WERI-Rb-1 (cell line): ENCODE measurements around the gene CELF2.

ENCODE experiments used
- DNase-seq: peaks from one replicate; pipeline ENCODE4 v3.0.0-alpha.2; 2020
- H3K27ac ChIP-seq: fragments of 250-450 bp; sonication (Bioruptor Pico); 2 replicates; pipeline ENCODE4 v1.5.1; 2020; ENCODE audit warnings: mild to moderate bottlenecking, moderate library complexity
- H3K27me3 ChIP-seq: fragments of 250-450 bp; sonication (Bioruptor Pico); 2 replicates; pipeline ENCODE4 v1.5.1; 2021; ENCODE audit warnings: mild to moderate bottlenecking, low read depth, moderate library complexity; ENCODE audit not compliant: insufficient read depth, severe bottlenecking
- H3K36me3 ChIP-seq: fragments of 250-450 bp; sonication (Bioruptor Pico); 2 replicates; pipeline ENCODE4 v1.5.1; 2020; ENCODE audit warnings: mild to moderate bottlenecking, moderate library complexity
- H3K4me3 ChIP-seq: 2 replicates; pipeline ENCODE4 v1.5.1; 2011; ENCODE audit warnings: low read depth, mild to moderate bottlenecking, control low read depth, low read length
- H3K9me3 ChIP-seq: fragments of 250-450 bp; sonication (Bioruptor Pico); 2 replicates; pipeline ENCODE4 v1.5.1; 2021; ENCODE audit warnings: mild to moderate bottlenecking, moderate library complexity; ENCODE audit not compliant: severe bottlenecking
- TF ChIP-seq, protein P1 (sequence below): IDR thresholded peaks from 2 replicates; pipeline ENCODE4 v1.5.1; 2011; ENCODE audit warnings: low read depth, mild to moderate bottlenecking, control low read depth, inconsistent platforms, low read length

CELF2 gene

DNA sequence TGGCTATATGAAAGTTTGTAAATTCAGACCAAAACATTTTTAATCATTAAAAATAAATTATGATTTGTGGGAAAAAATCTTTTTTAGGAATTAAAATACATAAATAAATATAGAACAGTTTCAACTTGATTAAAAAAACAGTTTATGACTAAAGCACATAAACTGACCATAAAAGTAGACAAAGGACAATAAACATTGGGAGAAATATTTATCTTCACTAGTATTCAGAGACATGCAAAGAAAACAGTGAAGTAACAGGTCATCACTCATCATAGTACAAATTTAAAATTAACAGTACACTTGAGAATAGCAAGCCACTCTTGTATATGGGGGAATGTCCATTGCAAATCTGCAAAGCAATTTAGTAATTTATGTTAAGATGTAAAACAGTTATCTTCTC, 28.0 kb upstream of the CELF2 start:
- TF ChIP-seq, protein P1, sequence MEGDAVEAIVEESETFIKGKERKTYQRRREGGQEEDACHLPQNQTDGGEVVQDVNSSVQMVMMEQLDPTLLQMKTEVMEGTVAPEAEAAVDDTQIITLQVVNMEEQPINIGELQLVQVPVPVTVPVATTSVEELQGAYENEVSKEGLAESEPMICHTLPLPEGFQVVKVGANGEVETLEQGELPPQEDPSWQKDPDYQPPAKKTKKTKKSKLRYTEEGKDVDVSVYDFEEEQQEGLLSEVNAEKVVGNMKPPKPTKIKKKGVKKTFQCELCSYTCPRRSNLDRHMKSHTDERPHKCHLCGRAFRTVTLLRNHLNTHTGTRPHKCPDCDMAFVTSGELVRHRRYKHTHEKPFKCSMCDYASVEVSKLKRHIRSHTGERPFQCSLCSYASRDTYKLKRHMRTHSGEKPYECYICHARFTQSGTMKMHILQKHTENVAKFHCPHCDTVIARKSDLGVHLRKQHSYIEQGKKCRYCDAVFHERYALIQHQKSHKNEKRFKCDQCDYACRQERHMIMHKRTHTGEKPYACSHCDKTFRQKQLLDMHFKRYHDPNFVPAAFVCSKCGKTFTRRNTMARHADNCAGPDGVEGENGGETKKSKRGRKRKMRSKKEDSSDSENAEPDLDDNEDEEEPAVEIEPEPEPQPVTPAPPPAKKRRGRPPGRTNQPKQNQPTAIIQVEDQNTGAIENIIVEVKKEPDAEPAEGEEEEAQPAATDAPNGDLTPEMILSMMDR = no peak
- Histone ChIP-seq H3K27me3 (no peaks in the 10 kb centered on the region), H3K36me3 (no peaks in the 10 kb centered on the region), H3K9me3 (no peaks in the 10 kb centered on the region), H3K27ac (no peak overlapping the region), H3K4me3 (no peak overlapping the region)
- DNase-seq = no peak

DNA sequence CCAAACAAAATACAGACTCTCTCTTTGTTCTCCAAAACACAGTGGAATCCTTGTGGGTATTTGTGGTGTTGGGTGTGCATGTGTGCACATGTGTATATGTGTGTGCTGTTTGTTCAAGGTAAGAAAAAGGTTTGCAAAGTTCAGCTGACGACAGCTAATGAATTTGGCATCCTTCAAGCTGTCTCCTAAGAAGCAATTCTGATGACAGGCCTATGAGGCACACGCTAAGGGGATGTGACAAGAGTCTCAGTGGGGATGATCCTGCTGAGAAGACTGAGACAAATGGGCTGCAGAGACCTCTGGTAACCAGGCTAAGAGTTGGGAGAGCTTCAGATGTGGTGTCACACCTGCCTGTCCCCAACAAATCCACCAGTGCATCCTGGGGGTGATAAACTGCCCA, 26.5 kb upstream of the CELF2 start:
- Histone ChIP-seq H3K27ac (no peak overlapping the region), H3K4me3 (no peak overlapping the region), H3K9me3 (no peaks in the 10 kb centered on the region), H3K36me3 (no peaks in the 10 kb centered on the region), H3K27me3 (no peaks in the 10 kb centered on the region)
- no peak for DNase-seq
- TF ChIP-seq, protein P1 = no peak

DNA sequence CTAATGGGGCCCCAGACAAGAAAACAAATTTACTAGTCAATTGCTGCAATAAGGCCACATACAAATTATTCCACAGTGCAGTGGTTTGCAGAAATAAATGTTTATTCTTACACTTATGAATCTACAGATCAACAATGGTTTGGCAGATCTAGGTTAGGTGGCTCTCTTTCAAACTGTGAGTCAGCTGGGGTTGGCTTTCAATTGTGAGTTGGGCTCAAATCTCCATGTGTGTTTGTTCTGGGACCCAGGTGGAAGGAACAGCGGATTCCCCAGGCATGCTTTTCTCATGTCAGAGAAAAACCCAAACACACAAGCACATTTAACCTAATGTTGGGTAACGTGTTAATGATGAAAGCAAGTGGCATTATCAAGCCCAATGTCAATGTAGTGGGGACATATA, 25.6 kb upstream of the CELF2 start:
- Histone ChIP-seq H3K27ac (no peak overlapping the region), H3K4me3 (no peak overlapping the region), H3K9me3 (no peaks in the 10 kb centered on the region), H3K36me3 (no peaks in the 10 kb centered on the region), H3K27me3 (no peaks in the 10 kb centered on the region)
- no peak for DNase-seq
- TF ChIP-seq, protein P1 = no peak

DNA sequence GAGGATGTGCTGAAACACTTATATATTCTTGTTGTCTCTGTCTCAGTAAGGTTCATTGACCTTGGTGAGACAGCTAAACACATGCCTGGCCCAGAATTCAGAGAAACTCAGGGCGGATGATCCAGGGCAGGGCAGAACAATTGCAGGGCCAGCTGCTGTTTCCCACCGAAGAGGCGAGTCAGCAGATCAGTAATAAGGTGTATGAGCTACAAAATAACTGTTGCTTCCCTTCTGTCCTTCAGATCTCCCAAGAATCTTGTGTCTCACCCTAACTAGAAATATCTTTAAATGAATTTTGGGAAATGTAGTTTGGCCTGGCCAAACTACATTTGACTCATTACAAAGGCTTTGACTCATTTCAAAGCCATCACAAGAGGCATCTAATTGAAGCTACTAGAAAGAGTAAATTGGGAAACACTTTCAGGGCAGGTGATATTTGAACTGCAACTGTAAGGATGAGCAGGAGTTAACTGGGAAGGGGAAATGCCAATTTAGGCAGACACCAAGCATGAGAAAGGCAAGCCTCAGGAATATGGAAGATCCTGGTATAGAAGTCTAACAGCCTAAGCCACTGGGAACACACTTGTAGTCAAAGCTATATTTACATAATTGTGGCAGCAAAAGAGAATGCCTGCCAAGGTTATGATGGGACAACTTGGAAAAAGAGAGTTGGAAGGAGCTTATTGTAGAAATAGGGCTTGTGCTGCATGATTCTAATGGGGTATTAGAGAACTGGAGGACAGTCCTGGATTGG, 24.5 kb upstream of the CELF2 start:
- Histone ChIP-seq H3K36me3 (no peaks in the 10 kb centered on the region), H3K27ac (no peak overlapping the region), H3K9me3 (no peaks in the 10 kb centered on the region), H3K4me3 (no peak overlapping the region), H3K27me3 (no peaks in the 10 kb centered on the region)
- TF ChIP-seq, protein P1 = no peak
- DNase-seq = no peak

DNA sequence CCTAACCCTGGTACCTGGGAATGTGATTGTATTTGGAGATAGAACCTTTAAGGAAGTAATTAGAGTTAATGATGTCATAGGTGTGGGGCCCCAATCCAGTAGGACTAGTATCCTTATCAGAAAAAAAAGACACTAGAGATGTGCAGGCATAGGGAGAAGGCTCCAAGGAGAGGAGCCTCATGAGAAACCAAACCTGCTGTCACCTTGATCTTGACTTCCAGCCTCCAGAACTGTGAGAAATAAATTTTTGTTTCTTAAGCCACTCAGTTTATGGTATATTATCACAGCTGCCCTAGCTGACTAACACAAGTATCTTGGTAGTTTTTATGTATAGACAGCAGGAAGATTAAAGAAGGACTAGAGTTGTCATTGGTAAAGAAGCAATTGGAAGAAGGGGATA, 23.9 kb upstream of the CELF2 start:
- H3K27ac ChIP-seq = no peak overlapping the region
- no peaks in the 10 kb centered on the region for H3K9me3 ChIP-seq
- H3K4me3 ChIP-seq = no peak overlapping the region
- TF ChIP-seq, protein P1 = no peak
- no peaks in the 10 kb centered on the region for H3K36me3 ChIP-seq
- DNase-seq = no peak
- H3K27me3 ChIP-seq = no peaks in the 10 kb centered on the region

DNA sequence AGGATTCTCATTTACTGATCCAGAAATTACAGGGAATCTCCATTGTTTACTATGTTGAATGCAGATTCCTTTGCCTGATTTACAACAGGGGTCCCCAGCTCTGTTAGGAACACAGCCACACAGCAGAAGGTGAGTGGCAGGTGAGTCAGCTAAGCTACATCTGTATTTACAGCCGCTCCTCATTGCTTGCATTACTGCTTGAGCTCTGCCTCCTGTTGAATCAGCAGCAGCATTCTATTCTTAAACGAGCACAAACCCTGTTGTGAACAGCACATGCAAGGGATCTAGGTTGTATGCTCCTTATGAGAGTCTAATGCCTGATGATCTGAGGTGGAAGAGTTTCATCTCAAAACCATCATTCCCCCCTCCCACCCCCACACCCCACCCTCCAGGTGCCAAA, 23.3 kb upstream of the CELF2 start:
- Histone ChIP-seq H3K4me3 (no peak overlapping the region), H3K36me3 (no peaks in the 10 kb centered on the region), H3K27ac (no peak overlapping the region), H3K27me3 (no peaks in the 10 kb centered on the region), H3K9me3 (no peaks in the 10 kb centered on the region)
- no peak for DNase-seq
- TF ChIP-seq, protein P1 = no peak
